Endothelial cell of umbilical vein (primary cell): ENCODE data around the gene PLOD2. TPM values are rescaled to one million over a fixed set of nuclear protein-coding genes. Genes with fewer than 3 reads are reported as not detected.

ENCODE experiments used
- BruUV-seq: library from RNA; stranded (reverse); fragments of 400-500 nt; replicated peaks from 2 replicates; lab custom pipeline; 2021; lab: Mats Ljungman, UMichigan
- CTCF ChIA-PET: fragments of 300-600, 350-600 bp; sonication (Branson Sonifier 250); formaldehyde crosslinking; loops from one replicate; lab custom pipeline; 2021; ENCODE audit warnings: antibody characterized with exemption, inconsistent platforms; lab: Charles Lee
- POLR2A ChIA-PET: fragments of 300-600, 350-600 bp; sonication (Branson Sonifier 250); formaldehyde crosslinking; loops from one replicate; lab custom pipeline; 2021; ENCODE audit warnings: antibody characterized with exemption, inconsistent platforms; lab: Charles Lee
- DNase-seq: peaks from one replicate; pipeline ENCODE4 v3.0.0-alpha.2; 2011; ENCODE audit warnings: low read depth, low spot score
- FAIRE-seq: peaks from 2 replicates; lab custom pipeline; 2011; peaks lifted over from hg19 to GRCh38; lab: Jason Lieb, UNC
- H2AFZ ChIP-seq: 2 replicates; pipeline ENCODE4 v1.6.0; 2012; ENCODE audit warnings: low read depth, low read length, control low read depth, inconsistent platforms
- H3K27ac ChIP-seq: 2 replicates; pipeline ENCODE4 v1.5.1; 2011; ENCODE audit warnings: low read depth, mild to moderate bottlenecking, control low read depth, low read length, moderate library complexity; ENCODE audit not compliant: insufficient read depth
- H3K27me3 ChIP-seq, 2 experiments: 2 replicates each; pipeline versions ENCODE4 v1.6.0 to v1.6.1; 2011; ENCODE audit warnings: low read length in 2 of 2, mixed read lengths in 1 of 2; ENCODE audit not compliant: control insufficient read depth in 2 of 2, insufficient read depth in 2 of 2
- H3K36me3 ChIP-seq, 2 experiments: 2 replicates in 1 of 2; 3 replicates in 1 of 2; pipeline ENCODE4 v1.5.1; 2011; ENCODE audit warnings: low read length in 2 of 2, mild to moderate bottlenecking in 1 of 2, moderate library complexity in 1 of 2; ENCODE audit not compliant: control insufficient read depth in 2 of 2, insufficient read depth in 2 of 2; ENCODE audit errors: extremely low read depth in 1 of 2
- H3K4me1 ChIP-seq: 3 replicates; pipeline ENCODE4 v1.5.1; 2011; ENCODE audit warnings: mild to moderate bottlenecking, low read length; ENCODE audit not compliant: control insufficient read depth, insufficient read depth; ENCODE audit errors: extremely low read depth
- H3K4me2 ChIP-seq: 2 replicates; pipeline ENCODE4 v1.6.1; 2011; ENCODE audit warnings: low read length, control low read depth, mixed read lengths; ENCODE audit not compliant: insufficient read depth
- H3K4me3 ChIP-seq, 3 experiments: fragments of 200-600 bp in 1 of 3; sonication (generic), shearing (Covaris generic) in 1 of 3; replicated peaks in 1 of 3; 2 replicates each; pipeline ENCODE4 v1.5.1; 2011 to 2016; ENCODE audit warnings: control low read depth in 3 of 3, low read length in 3 of 3, mild to moderate bottlenecking in 2 of 3, inconsistent platforms in 1 of 3, low read depth in 1 of 3, moderate library complexity in 1 of 3; ENCODE audit not compliant: insufficient read depth in 1 of 3
- H3K79me2 ChIP-seq: 2 replicates; pipeline ENCODE4 v1.6.0; 2012; ENCODE audit warnings: low read length, inconsistent platforms; ENCODE audit not compliant: control insufficient read depth, insufficient read depth
- H3K9ac ChIP-seq: replicated peaks from 2 replicates; pipeline ENCODE3; 2011; ENCODE audit warnings: low read length, control low read depth; ENCODE audit not compliant: insufficient read depth; ENCODE audit errors: extremely low read depth
- H3K9me1 ChIP-seq: replicated peaks from 3 replicates; pipeline ENCODE4 v1.6.0; 2011; ENCODE audit warnings: mild to moderate bottlenecking, low read length; ENCODE audit not compliant: control insufficient read depth, insufficient read depth; ENCODE audit errors: extremely low read depth
- H3K9me3 ChIP-seq: replicated peaks from 2 replicates; pipeline ENCODE4 v1.5.1; 2012; ENCODE audit warnings: low read length, inconsistent platforms; ENCODE audit not compliant: control insufficient read depth, insufficient read depth
- H4K20me1 ChIP-seq: replicated peaks from 2 replicates; pipeline ENCODE3; 2011; ENCODE audit warnings: mild to moderate bottlenecking, low read length; ENCODE audit not compliant: control insufficient read depth, insufficient read depth; ENCODE audit errors: extremely low read depth
- CTCF ChIP-seq, 2 donors: IDR thresholded peaks; 1 replicate in 1 of 2; 2 replicates in 1 of 2; pipeline ENCODE4 v1.5.1; 2011; ENCODE audit warnings: low read length in 2 of 2, mild to moderate bottlenecking in 2 of 2, moderate library complexity in 2 of 2, control low read depth in 1 of 2, inconsistent platforms in 1 of 2, low read depth in 1 of 2; ENCODE audit not compliant: insufficient read depth in 1 of 2; ENCODE audit errors: extremely low read depth in 1 of 2
- EZH2 ChIP-seq: IDR thresholded peaks from 2 replicates; pipeline ENCODE4 v1.6.1; 2012; ENCODE audit warnings: borderline replicate concordance, low read depth, mild to moderate bottlenecking, moderate library complexity, low read length, inconsistent platforms; ENCODE audit not compliant: severe bottlenecking
- FOS ChIP-seq: IDR thresholded peaks from 2 replicates; pipeline ENCODE4 v1.6.1; 2011; ENCODE audit warnings: mild to moderate bottlenecking, low read length, moderate library complexity, borderline replicate concordance; ENCODE audit not compliant: insufficient read depth
- MYC ChIP-seq: IDR thresholded peaks from one replicate; pipeline ENCODE4 v1.6.1; 2011; ENCODE audit warnings: mild to moderate bottlenecking, low read depth, low read length
- POLR2A ChIP-seq: IDR thresholded peaks from 2 replicates; pipeline ENCODE4 v1.6.1; 2012; ENCODE audit warnings: low read depth, mild to moderate bottlenecking, control low read depth, low read length
- POLR2AphosphoS5 ChIP-seq: IDR thresholded peaks from 2 replicates; pipeline ENCODE4 v1.6.1; 2012; ENCODE audit warnings: low read depth, mild to moderate bottlenecking, control low read depth, low read length, moderate library complexity; ENCODE audit not compliant: insufficient read depth
- dilution Hi-C: fragments of 300-500 bp; cut with MboI; formaldehyde crosslinking; loops from one replicate; pipeline ENCODE4 v1.15.0; 2019; ENCODE audit warnings: low sequenced_read_pairs; ENCODE audit not compliant: extremely low pct_ligation_motif_present
- intact Hi-C: fragments of 100-400 bp; cut with micrococcal nuclease; formaldehyde crosslinking; loops from one replicate; pipeline ENCODE4 v1.10.0; 2022
- polyA plus RNA-seq, 4 experiments: library from polyadenylated mRNA; depleted of rRNA in 3 of 4; stranded (reverse) in 3 of 4; unstranded in 1 of 4; fragments of >200 nt; gene quantifications; 2 replicates each; pipeline versions ENCODE4 v1.2.1 to v1.2.3, GENCODE V29; 2011 to 2012; ENCODE audit warnings: missing spikeins in 1 of 4
- total RNA-seq: library from RNA; stranded (reverse); gene quantifications from 2 replicates; pipeline ENCODE4 v1.2.3, GENCODE V29; 2021
- TF ChIP-seq, protein P1 (sequence below): IDR thresholded peaks from 2 replicates; pipeline ENCODE4 v1.6.1; 2011; ENCODE audit not compliant: insufficient read depth, insufficient read length

The PLOD2 gene
- total and polyA plus RNA-seq, 2 donors (not counting 3 experiments of a cell fraction or from before 2014, with no cell fraction given), result 36.1 to 193 TPM

GRCh38 chr3:146052791-146053310, 108.1 kb downstream of the PLOD2 start:
- H3K4me2 ChIP-seq, result no peak overlapping the region
- intact Hi-C loops (no loop called here), dilution Hi-C loops (no loop called here)
- CTCF ChIA-PET, result interaction anchor here (1.1 to 1.2 kb wide), 3 partner anchors 13 to 276 kb away, joined by 3 to 4 read pairs (median 4); no protein-coding TSS in a partner anchor
- no peaks in the 10 kb centered on the region for H4K20me1 ChIP-seq
- TF ChIP-seq FOS (no peak), MYC (no peak), POLR2AphosphoS5 (no peak), POLR2A (no peak), CTCF (IDR thresholded peaks at IDR 0.05; ENCODE audit: extremely low read depth in 1 of 2, insufficient read depth in 1 of 2, low read depth in 1 of 2, low read length in 2 of 2) (no peak), EZH2 (no peak)
- TF ChIP-seq, protein P1, sequence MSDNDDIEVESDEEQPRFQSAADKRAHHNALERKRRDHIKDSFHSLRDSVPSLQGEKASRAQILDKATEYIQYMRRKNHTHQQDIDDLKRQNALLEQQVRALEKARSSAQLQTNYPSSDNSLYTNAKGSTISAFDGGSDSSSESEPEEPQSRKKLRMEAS, result no peak
- H3K4me1 ChIP-seq, result no peaks in the 10 kb centered on the region
- FAIRE-seq (no peak), DNase-seq (no peak)
- no peaks in the 10 kb centered on the region for H3K9me1 ChIP-seq
- H3K4me3 ChIP-seq, result no peak overlapping the region
- no peak overlapping the region for H3K9ac ChIP-seq
- POLR2A ChIA-PET, result no interaction called here
- BruUV-seq, result no TSS peak
- H3K36me3 ChIP-seq, result no peaks in the 10 kb centered on the region
- H3K27ac ChIP-seq, result no peak overlapping the region
- H3K79me2 ChIP-seq, result no peaks in the 10 kb centered on the region
- H2AFZ ChIP-seq, result no peak overlapping the region
- H3K9me3 ChIP-seq, result no peaks in the 10 kb centered on the region
- no peaks in the 10 kb centered on the region for H3K27me3 ChIP-seq
